ENCODE data around the gene IL17RC. TPM values are rescaled to one million over a fixed set of nuclear protein-coding genes. Genes with fewer than 3 reads are reported as not detected.
A peak's percentile ranks its signal among the peaks of the same experiment; 100 is the strongest.
"Not testable (repeated sequence)": the region's sequence is repeated elsewhere in the genome, so short reads cannot be mapped to it uniquely, and the experiment has no call there.

The IL17RC gene
- total RNA-seq, 2 experiments from 2014 or later, result 0.30 to 0.41 TPM

GRCh38 chr3:9884555-9885165 is 32.2 kb upstream of the IL17RC start:
- H3K4me1 Mint-ChIP-seq, result no peaks in the 10 kb centered on the region
- DNase-seq (no peak), ATAC-seq (no peak)
- no peaks in the 10 kb centered on the region for H3K9me3 Mint-ChIP-seq (ENCODE audit: low read depth)
- H3K27me3 Mint-ChIP-seq, result no peaks in the 10 kb centered on the region
- no peak overlapping the region for H3K4me3 Mint-ChIP-seq
- H3K36me3 Mint-ChIP-seq, result no peaks in the 10 kb centered on the region
- CTCF ChIA-PET, result interaction anchor here (1.5 kb wide), 1 partner anchor 78 kb away, joined by 3 read pairs; no protein-coding TSS in a partner anchor
- H3K27ac Mint-ChIP-seq, result no peak overlapping the region

- DNase-seq, result no peak
- Mint-ChIP-seq H3K4me1 (peaks cover 8% of the 10 kb centered on the region), H3K27ac (no peak overlapping the region), H3K27me3 (no peaks in the 10 kb centered on the region), H3K4me3 (no peak overlapping the region), H3K36me3 (no peaks in the 10 kb centered on the region), H3K9me3 (ENCODE audit: low read depth) (no peaks in the 10 kb centered on the region)
- ATAC-seq, result no peak
- CTCF ChIA-PET, result no interaction called here
Measured at GRCh38 chr3:9886328-9886727, 30.6 kb upstream of the IL17RC start.

GRCh38 chr3:9887480-9887879 is 29.4 kb upstream of the IL17RC start:
- H3K9me3 Mint-ChIP-seq (ENCODE audit: low read depth), result no peaks in the 10 kb centered on the region
- H3K4me1 Mint-ChIP-seq, result peaks cover 15% of the 10 kb centered on the region
- no peak overlapping the region for H3K4me3 Mint-ChIP-seq
- CTCF ChIA-PET, result no interaction called here
- H3K27ac Mint-ChIP-seq, result no peak overlapping the region
- no peak for DNase-seq
- no peaks in the 10 kb centered on the region for H3K27me3 Mint-ChIP-seq
- ATAC-seq, result no peak
- H3K36me3 Mint-ChIP-seq, result peaks cover 6% of the 10 kb centered on the region

- CTCF ChIA-PET, result no interaction called here
- H3K27me3 Mint-ChIP-seq, result no peaks in the 10 kb centered on the region
- no peak for DNase-seq
- H3K9me3 Mint-ChIP-seq (ENCODE audit: low read depth), result no peaks in the 10 kb centered on the region
- peaks cover 24% of the 10 kb centered on the region for H3K4me1 Mint-ChIP-seq
- ATAC-seq, result no peak
- H3K4me3 Mint-ChIP-seq, result no peak overlapping the region
- H3K36me3 Mint-ChIP-seq, result peaks cover 17% of the 10 kb centered on the region
- H3K27ac Mint-ChIP-seq, result no peak overlapping the region
Measured at GRCh38 chr3:9888540-9888939, 28.4 kb upstream of the IL17RC start.

- no peak for DNase-seq
- CTCF ChIA-PET, result interaction anchor here (0.8 to 2.9 kb wide), 2 partner anchors 11 to 43 kb away, joined by 3 to 22 read pairs; partner anchors contain the start of gene CRELD1
- Mint-ChIP-seq H3K9me3 (ENCODE audit: low read depth) (no peaks in the 10 kb centered on the region), H3K4me3 (no peak overlapping the region), H3K27ac (no peak overlapping the region), H3K4me1 (peaks cover 32% of the 10 kb centered on the region), H3K36me3 (peaks cover 24% of the 10 kb centered on the region), H3K27me3 (no peaks in the 10 kb centered on the region)
- ATAC-seq, result no peak
Measured at GRCh38 chr3:9889405-9889804, 27.5 kb upstream of the IL17RC start.

GRCh38 chr3:9890249-9891071 is 26.4 kb upstream of the IL17RC start, which contains the start of gene JAGN1:
Gene JAGN1, plus strand, starts transcription at chr3:9890610. Its CDS starts 113 bp downstream, at chr3:9890723.
- Mint-ChIP-seq H3K9me3 (ENCODE audit: low read depth) (no peaks in the 10 kb centered on the region), H3K36me3 (peaks cover 29% of the 10 kb centered on the region), H3K4me1 (peaks cover 38% of the 10 kb centered on the region), H3K27ac (peak within 1 kb of the TSS; percentile 97), H3K27me3 (no peaks in the 10 kb centered on the region), H3K4me3 (peak within 1 kb of the TSS; percentile 97)
- CTCF ChIA-PET, result interaction anchor here (0.6 to 2.9 kb wide), 12 partner anchors 10 to 396 kb away, joined by 3 to 22 read pairs (median 3); partner anchors contain the start of genes CRELD1 and PRRT3
- ATAC-seq (peak; percentile 92), DNase-seq (peak; percentile 94)

GRCh38 chr3:9891072-9891622 is 25.8 kb upstream of the IL17RC start:
- Mint-ChIP-seq H3K4me1 (peaks cover 38% of the 10 kb centered on the region), H3K4me3 (peak overlapping the region; percentile 97), H3K9me3 (ENCODE audit: low read depth) (no peaks in the 10 kb centered on the region), H3K27ac (peak overlapping the region; percentile 97), H3K36me3 (peaks cover 30% of the 10 kb centered on the region), H3K27me3 (no peaks in the 10 kb centered on the region)
- DNase-seq (no peak), ATAC-seq (no peak)
- CTCF ChIA-PET, result interaction anchor here (0.8 to 2.9 kb wide), 10 partner anchors 11 to 395 kb away, joined by 3 to 22 read pairs (median 4); partner anchors contain the start of gene CRELD1

- DNase-seq (no peak), ATAC-seq (no peak)
- Mint-ChIP-seq H3K9me3 (ENCODE audit: low read depth) (no peaks in the 10 kb centered on the region), H3K4me1 (peaks cover 38% of the 10 kb centered on the region), H3K27ac (no peak overlapping the region), H3K36me3 (peaks cover 30% of the 10 kb centered on the region), H3K4me3 (no peak overlapping the region), H3K27me3 (no peaks in the 10 kb centered on the region)
- CTCF ChIA-PET, result interaction anchor here (0.6 to 1.7 kb wide), 4 partner anchors 9 to 50 kb away, joined by 3 to 5 read pairs (median 3); partner anchors contain the start of genes IL17RE and RPUSD3
Measured at GRCh38 chr3:9893739-9894138, 23.2 kb upstream of the IL17RC start.

GRCh38 chr3:9895715-9896114 is 21.2 kb upstream of the IL17RC start:
- DNase-seq; H3K27ac Mint-ChIP-seq; H3K27me3 Mint-ChIP-seq; H3K4me3 Mint-ChIP-seq; CTCF ChIA-PET; ATAC-seq; H3K9me3 Mint-ChIP-seq (ENCODE audit: low read depth): not testable (repeated sequence)
- peaks cover 32% of the 10 kb centered on the region for H3K4me1 Mint-ChIP-seq
- H3K36me3 Mint-ChIP-seq, result peaks cover 30% of the 10 kb centered on the region

- not testable (repeated sequence) for H3K4me3 Mint-ChIP-seq; H3K27ac Mint-ChIP-seq; DNase-seq; ATAC-seq; H3K27me3 Mint-ChIP-seq; H3K9me3 Mint-ChIP-seq (ENCODE audit: low read depth)
- H3K36me3 Mint-ChIP-seq, result peaks cover 28% of the 10 kb centered on the region
- H3K4me1 Mint-ChIP-seq, result peaks cover 32% of the 10 kb centered on the region
- CTCF ChIA-PET, result interaction anchor here (1.2 kb wide), 1 partner anchor 15 kb away, joined by 3 read pairs; no protein-coding TSS in a partner anchor
Measured at GRCh38 chr3:9896755-9897407, 20.0 kb upstream of the IL17RC start.

- Mint-ChIP-seq H3K27me3 (no peaks in the 10 kb centered on the region), H3K4me3 (no peak overlapping the region), H3K27ac (peak overlapping the region; percentile 4), H3K4me1 (peaks cover 35% of the 10 kb centered on the region), H3K9me3 (ENCODE audit: low read depth) (no peaks in the 10 kb centered on the region), H3K36me3 (peaks cover 22% of the 10 kb centered on the region)
- DNase-seq, result no peak
- ATAC-seq, result no peak
- CTCF ChIA-PET, result interaction anchor here (1.2 kb wide), 1 partner anchor 14 kb away, joined by 3 read pairs; no protein-coding TSS in a partner anchor
Measured at GRCh38 chr3:9897408-9898372, 19.2 kb upstream of the IL17RC start.
